Duodenal mucosa (tissue), 2 donors: ENCODE measurements around the gene MYH14.

Experiments
- H3K27ac ChIP-seq: one replicate; pipeline ENCODE4 v1.7.0; 2013; ENCODE audit warnings: low read depth, low read length
- H3K27me3 ChIP-seq, 2 donors: one replicate each; pipeline ENCODE4 v1.7.0; 2013; ENCODE audit warnings: low read length in 2 of 2, control low read depth in 1 of 2; ENCODE audit not compliant: insufficient read depth in 2 of 2, control insufficient read depth in 1 of 2
- H3K36me3 ChIP-seq, 2 donors: one replicate each; pipeline ENCODE4 v1.7.0; 2013; ENCODE audit warnings: low read length in 2 of 2, control low read depth in 1 of 2; ENCODE audit not compliant: insufficient read depth in 2 of 2, control insufficient read depth in 1 of 2
- H3K4me1 ChIP-seq, 2 donors: one replicate each; pipeline ENCODE4 v1.7.0; 2013; ENCODE audit warnings: low read length in 2 of 2, control low read depth in 1 of 2; ENCODE audit not compliant: insufficient read depth in 2 of 2, control insufficient read depth in 1 of 2
- H3K4me3 ChIP-seq, 2 donors: one replicate each; pipeline ENCODE4 v1.7.0; 2013; ENCODE audit warnings: low read length in 2 of 2, low read depth in 1 of 2
- H3K9ac ChIP-seq, 2 donors: one replicate each; pipeline ENCODE4 v1.7.0; 2013; ENCODE audit warnings: low read length in 2 of 2, low read depth in 1 of 2
- H3K9me3 ChIP-seq, 2 donors: one replicate each; pipeline ENCODE4 v1.7.0; 2013; ENCODE audit warnings: low read length in 2 of 2, control low read depth in 1 of 2; ENCODE audit not compliant: control insufficient read depth in 1 of 2

Gene MYH14

GRCh38 chr19:50268041-50268440 lies 64.6 kb downstream of the MYH14 start:
- Histone ChIP-seq H3K27me3 (no peaks in the 10 kb centered on the region), H3K4me3 (no peak overlapping the region), H3K36me3 (peaks cover 41 to 75% of the 10 kb centered on the region in 2 donors), H3K4me1 (no peaks in the 10 kb centered on the region), H3K9ac (no peak overlapping the region), H3K9me3 (no peaks in the 10 kb centered on the region), H3K27ac (no peak overlapping the region)

GRCh38 chr19:50268501-50268900 lies 65.1 kb downstream of the MYH14 start:
- H3K4me1 ChIP-seq, result no peaks in the 10 kb centered on the region
- H3K4me3 ChIP-seq, result no peak overlapping the region
- peaks cover 45 to 74% of the 10 kb centered on the region in 2 donors for H3K36me3 ChIP-seq
- H3K27ac ChIP-seq, result no peak overlapping the region
- no peaks in the 10 kb centered on the region for H3K9me3 ChIP-seq
- no peak overlapping the region for H3K9ac ChIP-seq
- no peaks in the 10 kb centered on the region for H3K27me3 ChIP-seq

GRCh38 chr19:50269653-50270052 lies 66.2 kb downstream of the MYH14 start:
- H3K4me3 ChIP-seq, result no peak overlapping the region
- H3K9ac ChIP-seq, result no peak overlapping the region
- H3K4me1 ChIP-seq, result no peaks in the 10 kb centered on the region
- H3K27me3 ChIP-seq, result no peaks in the 10 kb centered on the region
- H3K9me3 ChIP-seq, result no peaks in the 10 kb centered on the region
- H3K27ac ChIP-seq, result no peak overlapping the region
- peaks cover 40 to 75% of the 10 kb centered on the region in 2 donors for H3K36me3 ChIP-seq

DNA sequence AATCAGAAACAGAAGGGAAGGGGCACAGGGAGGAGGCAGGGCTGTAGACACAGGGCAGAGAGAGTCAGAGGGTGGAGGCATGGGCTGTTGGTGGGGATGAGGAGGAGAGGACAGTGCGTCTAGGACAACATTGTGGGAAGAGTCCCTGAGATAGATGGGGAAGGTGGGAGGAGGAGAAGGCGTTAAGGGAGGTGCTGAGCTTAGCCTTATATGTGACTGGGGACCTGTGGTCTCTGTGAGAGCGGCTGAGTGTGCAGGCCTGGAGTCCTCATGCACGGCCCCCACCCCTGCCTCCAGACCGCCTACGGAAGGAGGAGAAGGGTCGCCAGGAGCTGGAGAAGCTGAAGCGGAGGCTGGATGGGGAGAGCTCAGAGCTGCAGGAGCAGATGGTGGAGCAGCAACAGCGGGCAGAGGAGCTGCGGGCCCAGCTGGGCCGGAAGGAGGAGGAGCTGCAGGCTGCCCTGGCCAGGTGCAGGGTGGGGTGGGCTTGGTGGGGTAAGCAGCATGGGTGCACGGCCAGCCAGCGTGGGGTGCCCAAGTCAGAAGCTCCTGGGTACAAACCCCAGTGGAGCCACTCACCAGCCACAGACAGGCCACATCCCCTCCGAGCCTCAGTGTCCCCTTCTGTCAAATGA lies 69.0 kb downstream of the MYH14 start:
- Histone ChIP-seq H3K36me3 (peaks cover 35 to 88% of the 10 kb centered on the region in 2 donors), H3K27me3 (no peaks in the 10 kb centered on the region), H3K9me3 (no peaks in the 10 kb centered on the region), H3K27ac (no peak overlapping the region), H3K4me3 (no peak overlapping the region), H3K4me1 (no peaks in the 10 kb centered on the region), H3K9ac (no peak overlapping the region)

- Histone ChIP-seq H3K9ac (no peak overlapping the region), H3K27ac (no peak overlapping the region), H3K4me3 (no peak overlapping the region), H3K27me3 (no peaks in the 10 kb centered on the region), H3K4me1 (no peaks in the 10 kb centered on the region), H3K36me3 (peaks cover 23 to 84% of the 10 kb centered on the region in 2 donors), H3K9me3 (no peaks in the 10 kb centered on the region)
Observed at GRCh38 chr19:50273821-50274220, 70.4 kb downstream of the MYH14 start.

DNA sequence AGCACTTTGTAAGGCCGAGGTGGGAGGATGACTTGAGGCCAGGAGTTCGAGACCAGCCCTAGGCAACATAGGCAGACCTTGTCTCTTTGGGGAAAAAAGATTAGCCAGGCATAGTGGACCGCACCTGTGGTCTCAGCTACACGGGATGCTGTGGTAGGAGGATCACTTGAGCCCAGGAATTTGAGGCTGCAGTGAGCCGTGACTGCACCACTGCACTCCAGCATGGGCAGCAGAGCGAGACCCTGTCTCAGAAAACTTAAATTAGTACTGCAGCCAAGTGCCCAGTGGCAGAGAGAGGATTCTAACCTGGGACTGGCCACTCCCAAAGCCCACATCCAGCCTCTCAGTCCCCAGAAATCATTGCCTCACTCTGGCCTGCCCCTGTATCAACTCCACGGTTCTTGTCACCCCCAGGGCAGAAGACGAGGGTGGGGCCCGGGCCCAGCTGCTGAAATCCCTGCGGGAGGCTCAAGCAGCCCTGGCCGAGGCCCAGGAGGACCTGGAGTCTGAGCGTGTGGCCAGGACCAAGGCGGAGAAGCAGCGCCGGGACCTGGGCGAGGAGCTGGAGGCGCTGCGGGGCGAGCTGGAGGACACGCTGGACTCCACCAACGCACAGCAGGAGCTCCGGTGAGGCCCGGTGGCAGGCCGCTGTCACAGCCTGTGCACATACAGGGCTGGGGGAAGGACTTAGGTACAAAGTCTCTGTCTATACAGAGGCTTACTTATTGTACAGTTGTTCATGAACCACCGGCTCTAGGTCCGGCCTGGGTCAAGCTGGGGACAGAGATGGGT lies 72.4 kb downstream of the MYH14 start:
- peaks cover 24 to 83% of the 10 kb centered on the region in 2 donors for H3K36me3 ChIP-seq
- no peak overlapping the region for H3K9ac ChIP-seq
- no peaks in the 10 kb centered on the region for H3K9me3 ChIP-seq
- no peaks in the 10 kb centered on the region for H3K4me1 ChIP-seq
- H3K4me3 ChIP-seq, result no peak overlapping the region
- no peaks in the 10 kb centered on the region for H3K27me3 ChIP-seq
- no peak overlapping the region for H3K27ac ChIP-seq

DNA sequence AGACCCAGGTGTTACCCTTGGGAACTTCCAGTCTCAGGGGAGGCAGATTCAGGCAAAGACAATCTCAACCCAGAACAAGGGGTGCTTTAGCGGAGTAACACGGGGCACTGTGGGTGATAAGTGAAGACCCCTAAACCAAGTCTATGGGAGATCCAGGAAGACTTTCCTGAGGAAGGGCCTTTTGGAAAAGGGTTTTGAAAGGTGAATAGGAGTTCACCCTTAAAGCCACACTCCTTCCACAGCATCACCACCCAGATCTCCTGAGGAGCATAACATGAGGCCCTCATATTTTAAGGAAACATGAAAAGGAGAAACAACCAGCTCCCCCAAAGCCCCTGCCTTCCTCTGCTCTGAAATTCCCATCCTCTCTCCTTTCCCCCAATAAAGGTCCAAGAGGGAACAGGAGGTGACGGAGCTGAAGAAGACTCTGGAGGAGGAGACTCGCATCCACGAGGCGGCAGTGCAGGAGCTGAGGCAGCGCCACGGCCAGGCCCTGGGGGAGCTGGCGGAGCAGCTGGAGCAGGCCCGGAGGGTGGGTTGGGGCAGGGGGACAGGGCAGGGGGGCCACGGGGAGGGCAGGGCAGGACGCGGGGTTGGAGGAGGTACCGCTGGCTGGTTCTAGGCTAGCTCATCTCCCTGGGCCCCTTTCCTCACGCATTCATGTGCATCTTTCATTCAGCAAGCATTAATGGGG lies 73.1 kb downstream of the MYH14 start:
- Histone ChIP-seq H3K4me3 (no peak overlapping the region), H3K27me3 (no peaks in the 10 kb centered on the region), H3K4me1 (no peaks in the 10 kb centered on the region), H3K27ac (no peak overlapping the region), H3K9ac (no peak overlapping the region), H3K36me3 (peaks cover 20 to 83% of the 10 kb centered on the region in 2 donors), H3K9me3 (no peaks in the 10 kb centered on the region)

- Histone ChIP-seq H3K27ac (no peak overlapping the region), H3K4me3 (no peak overlapping the region), H3K9ac (no peak overlapping the region), H3K4me1 (no peaks in the 10 kb centered on the region), H3K9me3 (no peaks in the 10 kb centered on the region), H3K27me3 (no peaks in the 10 kb centered on the region), H3K36me3 (peaks cover 18 to 77% of the 10 kb centered on the region in 2 donors)
Observed at GRCh38 chr19:50277966-50278580, 74.7 kb downstream of the MYH14 start.

DNA sequence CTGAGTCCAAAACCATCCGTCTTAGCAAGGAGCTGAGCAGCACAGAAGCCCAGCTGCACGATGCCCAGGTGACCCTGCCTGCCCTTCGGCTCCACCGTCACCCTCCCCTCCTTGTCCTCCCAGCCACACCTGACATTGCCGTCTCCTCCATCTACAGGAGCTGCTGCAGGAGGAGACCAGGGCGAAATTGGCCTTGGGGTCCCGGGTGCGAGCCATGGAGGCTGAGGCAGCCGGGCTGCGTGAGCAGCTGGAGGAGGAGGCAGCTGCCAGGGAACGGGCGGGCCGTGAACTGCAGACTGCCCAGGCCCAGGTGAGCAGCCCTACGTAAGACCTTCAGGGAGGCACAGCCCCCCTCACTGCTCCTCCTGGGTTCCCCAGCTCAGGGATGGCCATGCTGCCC lies 76.7 kb downstream of the MYH14 start:
- Histone ChIP-seq H3K27me3 (no peaks in the 10 kb centered on the region), H3K9me3 (no peaks in the 10 kb centered on the region), H3K4me1 (no peaks in the 10 kb centered on the region), H3K9ac (no peak overlapping the region), H3K36me3 (peaks cover 15 to 61% of the 10 kb centered on the region in 2 donors), H3K27ac (no peak overlapping the region), H3K4me3 (no peak overlapping the region)

DNA sequence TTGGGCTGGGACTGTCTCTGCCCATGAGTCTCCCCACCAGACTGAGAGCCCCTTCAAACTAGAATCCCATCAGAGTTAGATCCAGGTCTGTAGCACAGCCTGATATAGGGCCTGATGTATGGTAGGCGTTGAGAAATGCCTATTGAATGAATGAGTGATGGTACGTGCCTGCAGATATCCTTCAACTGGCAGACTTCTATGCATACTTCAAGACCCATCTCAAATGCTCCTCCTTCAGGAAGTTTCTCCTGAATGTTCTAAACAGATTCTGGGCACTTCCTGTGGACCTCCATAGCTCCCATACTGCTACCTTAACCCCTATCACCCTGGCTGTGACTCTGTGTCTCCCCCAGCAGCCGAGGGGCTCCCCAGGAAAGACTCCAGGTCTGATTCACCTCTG lies 77.6 kb downstream of the MYH14 start:
- Histone ChIP-seq H3K27ac (no peak overlapping the region), H3K27me3 (no peaks in the 10 kb centered on the region), H3K9ac (no peak overlapping the region), H3K4me3 (no peak overlapping the region), H3K4me1 (no peaks in the 10 kb centered on the region), H3K9me3 (peaks cover 2 to 7% of the 10 kb centered on the region in 2 donors), H3K36me3 (peaks cover 15 to 62% of the 10 kb centered on the region in 2 donors)
